HG03280 (cell line): Measurements from ENCODE around the gene UBALD1.

ENCODE experiments used
- ATAC-seq: cut with Tn5 transposase; IDR thresholded peaks from one replicate; pipeline ENCODE4 v1.9.1; 2021; ENCODE audit warnings: mild to moderate bottlenecking, moderate library complexity; ENCODE audit not compliant: unreplicated experiment

Gene UBALD1

GRCh38 chr16:4564661-4565267 is 49.9 kb downstream of the UBALD1 start:
- ATAC-seq, result no peak

DNA sequence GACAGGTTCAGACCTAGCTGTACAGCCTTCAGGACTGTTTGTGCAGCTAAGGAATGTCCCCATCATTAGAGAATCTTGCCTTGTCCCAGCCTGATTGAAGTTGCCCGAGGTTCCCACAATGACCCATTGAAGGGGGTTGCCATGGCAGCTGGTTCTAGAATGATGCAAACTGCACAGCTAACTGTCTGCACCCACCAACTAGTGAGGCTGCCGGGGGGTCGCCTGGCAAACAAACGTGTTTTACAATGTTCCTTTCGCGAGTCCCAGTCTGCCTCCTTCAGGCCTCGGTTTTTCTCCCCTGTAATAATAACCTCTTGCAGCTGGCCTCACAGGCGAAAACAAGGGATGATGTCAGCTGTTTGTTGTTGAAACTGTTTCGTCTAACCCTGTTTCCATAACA is 53.1 kb downstream of the UBALD1 start:
- no peak for ATAC-seq
